ENCODE results near the gene PSMB9. TPM values are rescaled to one million over a fixed set of nuclear protein-coding genes. Genes with fewer than 3 reads are reported as not detected.
"Not testable (repeated sequence)": the region's sequence is repeated elsewhere in the genome, so short reads cannot be mapped to it uniquely, and the experiment has no call there.

Gene PSMB9
- total RNA-seq, 2 donors from 2014 or later: 23.9 to 25.6 TPM

- intact Hi-C loops (cut with DNase I): no loop called here
Observed at GRCh38 chr6:32854376-32855178, 585 bp downstream of the PSMB9 start.

GRCh38 chr6:32855467-32856174 is 1.6 kb downstream of the PSMB9 start:
- intact Hi-C loops (cut with DNase I): no loop called here
- DNase-seq (ENCODE audit: low spot score): no peak

More at GRCh38 chr6:32854376-32855178, 585 bp downstream of the PSMB9 start:
- no peak for DNase-seq (ENCODE audit: low spot score)

DNA sequence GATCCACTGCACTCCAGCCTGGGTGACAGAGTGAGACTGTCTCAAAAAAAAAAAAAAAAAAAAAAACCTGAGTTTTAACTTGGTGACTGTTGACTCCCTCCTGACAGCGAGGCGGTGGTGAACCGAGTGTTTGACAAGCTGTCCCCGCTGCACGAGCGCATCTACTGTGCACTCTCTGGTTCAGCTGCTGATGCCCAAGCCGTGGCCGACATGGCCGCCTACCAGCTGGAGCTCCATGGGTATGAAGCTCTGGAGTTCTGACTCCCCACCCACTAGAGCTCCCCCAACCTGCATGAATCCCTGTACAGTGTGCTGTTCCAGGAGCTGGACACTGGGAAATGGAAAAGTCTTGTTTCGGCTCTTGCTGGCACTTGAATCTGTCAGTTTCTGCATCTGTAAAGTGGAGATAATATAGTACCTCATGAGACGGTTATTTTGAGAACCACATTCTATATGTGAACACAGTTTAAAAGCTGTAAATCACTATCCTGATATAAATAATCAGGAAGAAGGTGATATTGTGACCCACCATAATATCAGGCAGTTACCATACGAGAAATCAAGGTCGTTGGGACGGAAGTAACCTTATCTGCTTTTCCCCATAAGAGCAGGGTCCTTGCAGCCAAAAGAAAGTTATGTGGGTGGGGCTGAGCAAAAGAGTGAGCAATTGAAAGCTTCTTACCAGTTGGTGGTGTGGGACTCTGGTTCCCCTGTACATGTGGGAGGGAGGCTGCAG is 3.3 kb downstream of the PSMB9 start:
- intact Hi-C loops (cut with DNase I): no loop called here

DNA sequence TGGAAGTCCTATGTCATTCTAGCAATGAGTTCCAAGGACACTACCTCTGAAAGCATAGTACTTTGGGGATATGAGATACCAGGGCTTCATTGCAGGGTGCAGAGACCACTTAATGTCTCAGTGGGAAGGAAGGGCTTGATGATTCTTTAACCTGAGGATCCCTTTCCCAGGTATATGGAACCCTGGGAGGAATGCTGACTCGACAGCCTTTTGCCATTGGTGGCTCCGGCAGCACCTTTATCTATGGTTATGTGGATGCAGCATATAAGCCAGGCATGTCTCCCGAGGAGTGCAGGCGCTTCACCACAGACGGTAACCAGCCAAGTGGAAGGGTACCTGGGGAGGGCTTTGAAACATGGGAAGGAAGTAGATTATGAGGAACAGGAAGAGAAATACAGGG is 4.2 kb downstream of the PSMB9 start:
- intact Hi-C loops (cut with DNase I): no loop called here
- no peak for DNase-seq (ENCODE audit: low spot score)

More for the DNA sequence above, 3.3 kb downstream of the PSMB9 start:
- DNase-seq (ENCODE audit: low spot score): peak; percentile 67

GRCh38 chr6:32860674-32861073 is 6.7 kb downstream of the PSMB9 start:
- DNase-seq (ENCODE audit: low spot score): no peak
- intact Hi-C loops (cut with DNase I): no loop called here

GRCh38 chr6:32862725-32863124 is 8.7 kb downstream of the PSMB9 start:
- intact Hi-C loops (cut with DNase I): no loop called here
- no peak for DNase-seq (ENCODE audit: low spot score)

DNA sequence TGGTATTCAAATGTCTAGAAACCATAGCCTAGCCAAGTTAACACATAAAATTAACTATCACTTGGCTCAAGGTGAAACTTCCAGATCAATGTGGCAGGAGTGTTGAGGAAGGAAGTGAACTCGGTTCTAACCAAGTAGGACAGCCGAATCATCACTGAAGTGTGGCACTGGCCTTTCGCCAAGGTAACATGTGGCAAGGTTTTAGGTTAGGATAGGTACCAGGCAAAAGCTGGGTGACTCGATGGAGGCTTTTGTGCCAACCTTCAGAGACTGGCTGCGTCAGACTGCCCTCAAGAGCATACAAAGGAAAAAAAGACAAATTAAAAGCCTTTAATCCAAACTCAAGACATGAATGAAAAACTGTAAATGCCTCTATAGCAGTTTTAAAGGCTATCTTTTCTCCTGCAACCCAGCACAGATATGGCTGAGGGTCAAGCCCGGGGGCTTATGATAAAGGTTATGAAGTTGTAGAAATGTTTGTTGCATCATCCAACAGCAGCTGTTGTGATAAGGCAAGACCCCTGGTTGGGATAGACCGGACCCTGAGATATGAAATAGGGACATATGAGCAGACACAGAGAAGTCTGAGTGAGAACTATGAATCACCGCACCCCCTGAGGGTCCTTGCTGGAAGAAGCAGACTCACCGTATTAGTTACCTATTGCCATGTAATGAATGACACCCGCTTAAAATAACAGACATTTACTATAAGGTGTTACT is 11.9 kb downstream of the PSMB9 start:
- DNase-seq (ENCODE audit: low spot score): no peak
- intact Hi-C loops (cut with DNase I): no loop called here

- no peak for DNase-seq (ENCODE audit: low spot score)
- intact Hi-C loops (cut with DNase I): no loop called here
Observed at GRCh38 chr6:32867022-32867477, 13.1 kb downstream of the PSMB9 start.

GRCh38 chr6:32867554-32868256 is 13.7 kb downstream of the PSMB9 start:
- intact Hi-C loops (cut with DNase I): no loop called here
- no peak for DNase-seq (ENCODE audit: low spot score)

DNA sequence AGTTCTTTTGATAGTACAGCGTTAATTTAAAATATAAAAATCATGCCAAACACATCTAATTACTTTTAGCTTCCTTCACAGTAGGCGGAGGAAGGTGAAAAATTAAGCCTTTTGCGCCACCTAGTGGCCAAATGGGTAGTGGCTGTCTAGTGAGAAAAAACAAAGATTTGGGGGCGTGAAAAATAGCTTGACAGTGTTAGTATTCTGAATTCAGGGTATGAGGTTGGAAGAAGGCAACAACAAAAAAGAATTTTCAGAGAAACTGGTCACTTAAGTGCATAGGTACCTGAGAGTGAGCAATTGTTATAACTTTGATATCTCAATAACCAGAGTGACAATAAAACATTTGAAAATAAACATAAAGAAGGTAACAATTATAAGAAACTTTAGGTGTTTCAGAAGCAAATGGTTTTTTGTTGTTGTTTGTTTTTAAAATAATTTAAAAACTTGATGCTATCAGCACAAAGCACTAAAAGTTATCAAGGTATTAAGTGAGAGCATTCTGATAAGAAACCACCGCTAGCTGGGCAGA is 14.3 kb downstream of the PSMB9 start:
- intact Hi-C loops (cut with DNase I): no loop called here
- DNase-seq (ENCODE audit: low spot score): peak; percentile 91

GRCh38 chr6:32873947-32874346 is 20.0 kb downstream of the PSMB9 start:
- DNase-seq (ENCODE audit: low spot score); intact Hi-C loops (cut with DNase I): not testable (repeated sequence)

- DNase-seq (ENCODE audit: low spot score): no peak
- intact Hi-C loops (cut with DNase I): no loop called here
Observed at GRCh38 chr6:32876603-32877002, 22.6 kb downstream of the PSMB9 start.

DNA sequence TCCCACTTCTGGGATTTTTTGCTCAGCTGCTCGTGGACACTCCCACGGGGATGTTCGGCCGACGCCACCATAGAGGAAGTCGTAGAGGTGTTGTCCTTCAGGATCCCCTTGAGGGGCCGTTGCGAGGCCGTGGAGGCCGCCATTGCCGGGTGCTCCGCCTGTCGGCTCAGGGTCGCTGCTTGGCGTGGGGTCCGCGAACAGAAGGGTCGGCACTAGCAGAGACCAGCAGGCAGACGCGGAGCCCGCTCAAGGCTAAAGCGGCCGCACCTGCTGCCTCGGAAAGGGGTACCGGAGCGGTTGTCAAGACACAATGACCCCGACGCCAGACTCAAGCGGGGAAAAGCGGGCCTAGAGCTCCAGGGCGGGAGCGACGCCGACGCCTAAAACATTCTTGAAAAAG is 25.7 kb downstream of the PSMB9 start:
- DNase-seq (ENCODE audit: low spot score): peak; percentile 76
- intact Hi-C loops (cut with DNase I): loop anchor here (10.0 kb wide), 2 partner anchors 55 to 105 kb away; no protein-coding TSS in a partner anchor

GRCh38 chr6:32880962-32881361 is 27.0 kb downstream of the PSMB9 start:
- intact Hi-C loops (cut with DNase I): loop anchor here (10.0 kb wide), 2 partner anchors 54 to 104 kb away; no protein-coding TSS in a partner anchor

DNA sequence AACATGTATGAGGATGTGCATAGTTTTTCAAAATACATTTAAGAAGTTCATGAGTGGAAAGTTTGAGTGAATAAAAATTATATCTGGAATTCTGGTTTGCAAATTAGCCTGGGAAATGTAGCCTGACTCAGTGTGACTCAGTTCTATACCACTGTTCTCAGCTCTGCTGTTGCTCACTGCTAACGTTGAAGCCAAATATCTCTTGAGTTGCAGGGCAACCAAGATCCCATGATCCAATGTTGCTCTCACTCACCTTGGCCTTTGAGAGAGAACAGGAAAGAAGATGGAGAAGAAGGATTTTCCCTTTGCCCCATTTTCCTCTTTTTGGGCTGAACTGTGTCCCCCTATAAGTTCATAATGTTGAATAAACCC is 28.9 kb downstream of the PSMB9 start:
- DNase-seq (ENCODE audit: low spot score): no peak
- intact Hi-C loops (cut with DNase I): loop anchor here (10.0 kb wide), 2 partner anchors 52 to 102 kb away; no protein-coding TSS in a partner anchor

More at GRCh38 chr6:32880962-32881361, 27.0 kb downstream of the PSMB9 start:
- DNase-seq (ENCODE audit: low spot score): not testable (repeated sequence)

- intact Hi-C loops (cut with DNase I): loop anchor here (10.0 kb wide), 2 partner anchors 51 to 101 kb away; no protein-coding TSS in a partner anchor
- no peak for DNase-seq (ENCODE audit: low spot score)
Observed at GRCh38 chr6:32883789-32884188, 29.8 kb downstream of the PSMB9 start.

DNA sequence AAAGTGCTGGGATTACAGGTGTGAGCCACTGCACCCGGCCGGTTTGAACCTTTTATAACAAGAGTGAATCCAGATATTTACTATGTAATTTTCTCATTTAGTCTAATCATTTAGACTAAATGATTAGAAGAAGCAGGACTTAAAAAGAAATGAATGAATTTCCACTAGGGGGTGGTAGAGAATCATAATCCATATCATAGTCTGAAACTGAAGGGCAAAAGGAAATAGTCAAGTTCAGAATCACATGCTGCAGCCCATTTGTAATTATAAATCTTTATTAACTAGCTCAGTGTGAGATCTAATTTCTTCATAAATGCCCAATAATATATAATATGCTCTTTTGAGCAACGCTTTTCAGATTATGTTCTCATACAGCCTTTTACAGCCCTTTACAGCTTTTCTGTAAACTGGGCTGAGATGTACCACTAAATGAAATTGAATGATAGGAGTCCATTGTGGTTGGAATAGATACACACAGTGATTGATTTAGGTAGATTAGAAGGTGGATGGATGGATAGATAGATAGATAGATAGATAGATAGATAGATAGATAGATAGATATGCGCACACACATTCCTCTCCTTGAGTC is 31.8 kb downstream of the PSMB9 start:
- no peak for DNase-seq (ENCODE audit: low spot score)

More for the DNA sequence above, 31.8 kb downstream of the PSMB9 start:
- intact Hi-C loops (cut with DNase I): loop anchor here (5.0 to 10.0 kb wide), 3 partner anchors 49 to 102 kb away; no protein-coding TSS in a partner anchor
